PC-9 (cell line): ENCODE results near the gene SLC38A8. TPM values are rescaled to one million over a fixed set of nuclear protein-coding genes. Genes with fewer than 3 reads are reported as not detected.

Experiments
- BruUV-seq: library from RNA; stranded (reverse); fragments of 400-500 nt; replicated peaks from 2 replicates; lab custom pipeline; 2021; lab: Mats Ljungman, UMichigan
- CTCF ChIA-PET: fragments of 300-600 bp; sonication (Branson Sonifier 250); formaldehyde crosslinking; loops from one replicate; lab custom pipeline; 2022; ENCODE audit warnings: antibody characterized with exemption; lab: Charles Lee
- POLR2A ChIA-PET: fragments of 300-600 bp; sonication (Branson Sonifier 250); formaldehyde crosslinking; loops from one replicate; lab custom pipeline; 2022; ENCODE audit warnings: antibody characterized with exemption; ENCODE audit not compliant: unreplicated experiment; lab: Charles Lee
- DNase-seq, 2 experiments: peaks; one replicate each; pipeline versions ENCODE4 v3.0.0 to v3.0.0-alpha.2; 2015 to 2022; ENCODE audit warnings: mixed read lengths in 1 of 2
- H2AFZ ChIP-seq: fragments of 200-600 bp; sonication (generic); 2 replicates; pipeline ENCODE4 v1.8.1; 2017; ENCODE audit warnings: antibody characterized with exemption
- H3F3A ChIP-seq: fragments of 200-600 bp; sonication (generic); 2 replicates; pipeline ENCODE4 v1.8.1; 2017; ENCODE audit warnings: antibody characterized with exemption, mild to moderate bottlenecking, low read depth; ENCODE audit not compliant: insufficient read depth
- H3K27ac ChIP-seq: fragments of 200-600 bp; sonication (generic); 2 replicates; pipeline ENCODE4 v1.6.1; 2016; ENCODE audit warnings: mixed run types
- H3K27me3 ChIP-seq: fragments of 200-600 bp; sonication (generic); 2 replicates; pipeline ENCODE4 v1.6.1; 2016; ENCODE audit warnings: low read depth, mixed run types; ENCODE audit not compliant: insufficient read depth
- H3K36me3 ChIP-seq: fragments of 200-600 bp; sonication (generic); 2 replicates; pipeline ENCODE4 v1.6.1; 2016; ENCODE audit warnings: low read depth, mixed run types
- H3K4me1 ChIP-seq: fragments of 200-600 bp; sonication (generic); replicated peaks from 2 replicates; pipeline ENCODE4 v1.6.1; 2016; ENCODE audit warnings: mixed run types; ENCODE audit not compliant: insufficient read depth
- H3K4me2 ChIP-seq: fragments of 200-600 bp; sonication (generic); 2 replicates; pipeline ENCODE4 v1.6.1; 2017; ENCODE audit warnings: mixed run types
- H3K4me3 ChIP-seq: fragments of 200-600 bp; sonication (generic); 2 replicates; pipeline ENCODE4 v1.6.1; 2016; ENCODE audit warnings: mixed run types
- H3K79me2 ChIP-seq: fragments of 200-600 bp; sonication (generic); 2 replicates; pipeline ENCODE4 v1.6.1; 2017; ENCODE audit warnings: low read depth, mixed run types
- H3K9me2 ChIP-seq: fragments of 200-600 bp; sonication (generic); 2 replicates; pipeline ENCODE4 v1.8.1; 2017; ENCODE audit warnings: mild to moderate bottlenecking; ENCODE audit not compliant: insufficient read depth
- H3K9me3 ChIP-seq: fragments of 200-600 bp; sonication (generic); 2 replicates; pipeline ENCODE4 v1.8.1; 2016; ENCODE audit warnings: low read depth; ENCODE audit not compliant: insufficient read depth
- H4K20me1 ChIP-seq: fragments of 200-600 bp; sonication (generic); 2 replicates; pipeline ENCODE4 v1.8.1; 2017; ENCODE audit not compliant: insufficient read depth
- CTCF ChIP-seq: fragments of 200-600 bp; sonication (generic); conservative IDR thresholded peaks from 2 replicates; pipeline ENCODE4 v1.6.1; 2017; ENCODE audit warnings: mixed run types, antibody characterized with exemption, mild to moderate bottlenecking, moderate library complexity
- EZH2 ChIP-seq: fragments of 200-600 bp; sonication (generic); IDR thresholded peaks from 2 replicates; pipeline ENCODE4 v1.8.0; 2017; ENCODE audit warnings: antibody characterized with exemption, low read depth
- intact Hi-C: fragments of 100-400 bp; cut with micrococcal nuclease; formaldehyde crosslinking; loops from one replicate; pipeline ENCODE4 v1.10.0; 2022; ENCODE audit not compliant: unreplicated experiment
- total RNA-seq: library from RNA; stranded (reverse); gene quantifications from 2 replicates; pipeline ENCODE4 v1.2.3, GENCODE V29; 2021

The SLC38A8 gene
- total RNA-seq, 1 experiment from 2014 or later = not detected

GRCh38 chr16:84086341-84086740 lies 43.7 kb upstream of the SLC38A8 start:
- DNase-seq = no peak
- Histone ChIP-seq H3K9me3 (no peaks in the 10 kb centered on the region), H4K20me1 (peaks cover 3% of the 10 kb centered on the region; the same call in 1 of the 2 replicates), H3K4me3 (no peak overlapping the region), H3K9me2 (no peaks in the 10 kb centered on the region), H3K79me2 (no peaks in the 10 kb centered on the region), H3K4me2 (no peak overlapping the region), H3K27me3 (no peaks in the 10 kb centered on the region), H3K27ac (no peak overlapping the region), H3K4me1 (no peaks in the 10 kb centered on the region), H3K36me3 (peaks cover 4% of the 10 kb centered on the region), H2AFZ (no peak overlapping the region), H3F3A (no peaks in the 10 kb centered on the region; the same call in 1 of the 2 replicates)
- POLR2A ChIA-PET = no interaction called here
- CTCF ChIA-PET = interaction anchor here (1.2 to 1.9 kb wide), 2 partner anchors 89 to 222 kb away, joined by 4 to 5 read pairs; no protein-coding TSS in a partner anchor
- no TSS peak for BruUV-seq
- TF ChIP-seq EZH2 = no peak
- no peak for TF ChIP-seq CTCF
- intact Hi-C loops = no loop called here

GRCh38 chr16:84085773-84086172 lies 43.2 kb upstream of the SLC38A8 start:
- CTCF ChIA-PET = interaction anchor here (1.2 to 1.9 kb wide), 2 partner anchors 90 to 222 kb away, joined by 4 to 5 read pairs; no protein-coding TSS in a partner anchor
- Histone ChIP-seq H4K20me1 (peaks cover 3% of the 10 kb centered on the region; the same call in 1 of the 2 replicates), H3F3A (no peaks in the 10 kb centered on the region; the same call in 1 of the 2 replicates), H2AFZ (no peak overlapping the region), H3K36me3 (peaks cover 4% of the 10 kb centered on the region), H3K4me2 (no peak overlapping the region), H3K4me3 (no peak overlapping the region), H3K9me2 (no peaks in the 10 kb centered on the region), H3K79me2 (no peaks in the 10 kb centered on the region), H3K4me1 (no peaks in the 10 kb centered on the region), H3K27me3 (no peaks in the 10 kb centered on the region), H3K9me3 (no peaks in the 10 kb centered on the region), H3K27ac (no peak overlapping the region)
- no peak for DNase-seq
- POLR2A ChIA-PET = no interaction called here
- intact Hi-C loops = loop anchor here (2.0 kb wide), 1 partner anchor 399 kb away; no protein-coding TSS in a partner anchor
- BruUV-seq = no TSS peak
- TF ChIP-seq CTCF = no peak
- TF ChIP-seq EZH2 = no peak

GRCh38 chr16:84085271-84085667 lies 42.7 kb upstream of the SLC38A8 start:
- no peaks in the 10 kb centered on the region; the same call in 1 of the 2 replicates for H3F3A ChIP-seq
- no peak overlapping the region for H3K27ac ChIP-seq
- H3K36me3 ChIP-seq = peaks cover 4% of the 10 kb centered on the region
- H3K27me3 ChIP-seq = no peaks in the 10 kb centered on the region
- H2AFZ ChIP-seq = no peak overlapping the region
- DNase-seq = no peak
- no peaks in the 10 kb centered on the region for H3K79me2 ChIP-seq
- intact Hi-C loops = loop anchor here (2.0 kb wide), 1 partner anchor 400 kb away; no protein-coding TSS in a partner anchor
- POLR2A ChIA-PET = no interaction called here
- no peak overlapping the region for H3K4me2 ChIP-seq
- BruUV-seq = no TSS peak
- H3K4me3 ChIP-seq = no peak overlapping the region
- H3K9me2 ChIP-seq = no peaks in the 10 kb centered on the region
- peaks cover 3% of the 10 kb centered on the region; the same call in 1 of the 2 replicates for H4K20me1 ChIP-seq
- TF ChIP-seq EZH2 = no peak
- TF ChIP-seq CTCF = no peak
- H3K4me1 ChIP-seq = no peaks in the 10 kb centered on the region
- CTCF ChIA-PET = interaction anchor here (0.6 to 1.9 kb wide), 3 partner anchors 223 to 423 kb away, joined by 5 read pairs; no protein-coding TSS in a partner anchor
- H3K9me3 ChIP-seq = no peaks in the 10 kb centered on the region
